PFSK-1 (cell line): ENCODE measurements around the gene S100A11.

Experiments used
- FOXP2 ChIP-seq: optimal IDR thresholded peaks from 2 replicates; pipeline ENCODE3; 2011; ENCODE audit warnings: borderline replicate concordance, control low read depth, inconsistent platforms; ENCODE audit not compliant: insufficient read depth; ENCODE audit errors: extremely low read length, extremely low read depth
- POLR2AphosphoS5 ChIP-seq: IDR thresholded peaks from 2 replicates; pipeline ENCODE4 v1.6.1; 2012; ENCODE audit warnings: low read depth, mild to moderate bottlenecking, control low read depth, low read length, moderate library complexity
- SIN3A ChIP-seq: IDR thresholded peaks from 2 replicates; pipeline ENCODE4 v1.6.1; 2012; ENCODE audit warnings: mild to moderate bottlenecking, low read length, moderate library complexity, borderline replicate concordance; ENCODE audit not compliant: insufficient read depth
- TAF1 ChIP-seq: IDR thresholded peaks from 2 replicates; pipeline ENCODE4 v1.6.1; 2012; ENCODE audit warnings: low read length, control low read depth, borderline replicate concordance; ENCODE audit not compliant: insufficient read depth
- TF ChIP-seq, protein P1 (sequence below), 2 experiments: IDR thresholded peaks; 2 replicates each; pipeline versions ENCODE4 v1.6.1 to v1.8.0; 2011 to 2012; ENCODE audit warnings: low read depth in 2 of 2, low read length in 2 of 2, control low read depth in 1 of 2, inconsistent platforms in 1 of 2, mild to moderate bottlenecking in 1 of 2, moderate library complexity in 1 of 2; ENCODE audit not compliant: insufficient read depth in 1 of 2

The S100A11 gene

DNA sequence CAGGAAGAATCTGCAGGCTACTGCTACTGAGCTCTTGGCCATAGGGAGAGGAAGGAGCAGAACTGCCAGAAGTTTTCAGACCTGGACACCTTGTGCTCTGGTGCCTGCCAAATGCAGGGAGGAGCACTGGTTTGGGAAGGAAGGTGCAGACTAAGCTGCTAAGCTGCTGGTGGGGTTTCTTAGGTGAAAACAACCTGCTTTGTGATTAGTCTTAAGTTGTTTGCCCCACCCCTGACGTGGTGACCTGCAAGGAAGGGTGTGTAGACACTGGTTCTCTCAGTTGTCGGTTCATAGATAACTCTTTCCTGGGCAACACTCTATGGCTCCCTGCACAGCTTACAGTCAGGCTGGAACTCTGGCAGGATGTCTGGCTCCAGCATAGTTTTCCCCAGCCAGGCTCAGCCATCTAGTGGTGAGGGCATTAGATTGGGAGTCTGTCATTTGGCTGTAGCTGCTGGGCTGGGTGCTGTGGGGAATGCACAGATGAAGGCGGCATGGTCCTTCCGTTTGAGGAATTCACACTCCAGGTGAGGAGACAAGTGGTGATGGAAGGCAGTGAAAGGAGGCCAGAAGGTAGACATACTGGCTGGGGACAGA, 32.9 kb downstream of the S100A11 start:
- TF ChIP-seq POLR2AphosphoS5 (no peak), TAF1 (no peak), SIN3A (no peak), FOXP2 (no peak)
- TF ChIP-seq, protein P1, sequence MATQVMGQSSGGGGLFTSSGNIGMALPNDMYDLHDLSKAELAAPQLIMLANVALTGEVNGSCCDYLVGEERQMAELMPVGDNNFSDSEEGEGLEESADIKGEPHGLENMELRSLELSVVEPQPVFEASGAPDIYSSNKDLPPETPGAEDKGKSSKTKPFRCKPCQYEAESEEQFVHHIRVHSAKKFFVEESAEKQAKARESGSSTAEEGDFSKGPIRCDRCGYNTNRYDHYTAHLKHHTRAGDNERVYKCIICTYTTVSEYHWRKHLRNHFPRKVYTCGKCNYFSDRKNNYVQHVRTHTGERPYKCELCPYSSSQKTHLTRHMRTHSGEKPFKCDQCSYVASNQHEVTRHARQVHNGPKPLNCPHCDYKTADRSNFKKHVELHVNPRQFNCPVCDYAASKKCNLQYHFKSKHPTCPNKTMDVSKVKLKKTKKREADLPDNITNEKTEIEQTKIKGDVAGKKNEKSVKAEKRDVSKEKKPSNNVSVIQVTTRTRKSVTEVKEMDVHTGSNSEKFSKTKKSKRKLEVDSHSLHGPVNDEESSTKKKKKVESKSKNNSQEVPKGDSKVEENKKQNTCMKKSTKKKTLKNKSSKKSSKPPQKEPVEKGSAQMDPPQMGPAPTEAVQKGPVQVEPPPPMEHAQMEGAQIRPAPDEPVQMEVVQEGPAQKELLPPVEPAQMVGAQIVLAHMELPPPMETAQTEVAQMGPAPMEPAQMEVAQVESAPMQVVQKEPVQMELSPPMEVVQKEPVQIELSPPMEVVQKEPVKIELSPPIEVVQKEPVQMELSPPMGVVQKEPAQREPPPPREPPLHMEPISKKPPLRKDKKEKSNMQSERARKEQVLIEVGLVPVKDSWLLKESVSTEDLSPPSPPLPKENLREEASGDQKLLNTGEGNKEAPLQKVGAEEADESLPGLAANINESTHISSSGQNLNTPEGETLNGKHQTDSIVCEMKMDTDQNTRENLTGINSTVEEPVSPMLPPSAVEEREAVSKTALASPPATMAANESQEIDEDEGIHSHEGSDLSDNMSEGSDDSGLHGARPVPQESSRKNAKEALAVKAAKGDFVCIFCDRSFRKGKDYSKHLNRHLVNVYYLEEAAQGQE (IDR thresholded peaks at IDR 0.05; ENCODE audit: insufficient read depth in 1 of 2, low read depth in 2 of 2, low read length in 2 of 2) = no peak

DNA sequence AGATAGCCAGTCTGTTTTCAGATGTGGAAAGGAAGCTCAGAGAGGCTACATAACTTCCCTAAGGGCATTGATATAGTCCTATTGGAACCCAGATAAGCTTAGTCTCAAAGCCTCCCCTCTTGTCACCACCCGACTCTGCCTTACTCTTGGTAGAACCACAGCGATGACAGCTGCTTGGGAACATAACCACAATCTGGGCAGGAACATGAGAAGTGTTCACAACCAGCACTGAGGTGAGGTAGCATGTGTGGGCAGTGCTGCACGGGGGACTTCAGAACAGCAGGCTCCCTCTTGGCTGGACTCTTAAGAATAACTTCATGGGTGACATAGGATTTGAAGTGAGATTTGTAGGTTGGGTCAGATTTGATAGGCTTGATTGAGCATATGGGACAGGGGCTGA, 33.8 kb downstream of the S100A11 start:
- TF ChIP-seq, protein P1 (IDR thresholded peaks at IDR 0.05; ENCODE audit: insufficient read depth in 1 of 2, low read depth in 2 of 2, low read length in 2 of 2) = no peak
- TF ChIP-seq FOXP2 = no peak
- no peak for TF ChIP-seq SIN3A
- TF ChIP-seq POLR2AphosphoS5 = no peak
- TF ChIP-seq TAF1 = no peak

DNA sequence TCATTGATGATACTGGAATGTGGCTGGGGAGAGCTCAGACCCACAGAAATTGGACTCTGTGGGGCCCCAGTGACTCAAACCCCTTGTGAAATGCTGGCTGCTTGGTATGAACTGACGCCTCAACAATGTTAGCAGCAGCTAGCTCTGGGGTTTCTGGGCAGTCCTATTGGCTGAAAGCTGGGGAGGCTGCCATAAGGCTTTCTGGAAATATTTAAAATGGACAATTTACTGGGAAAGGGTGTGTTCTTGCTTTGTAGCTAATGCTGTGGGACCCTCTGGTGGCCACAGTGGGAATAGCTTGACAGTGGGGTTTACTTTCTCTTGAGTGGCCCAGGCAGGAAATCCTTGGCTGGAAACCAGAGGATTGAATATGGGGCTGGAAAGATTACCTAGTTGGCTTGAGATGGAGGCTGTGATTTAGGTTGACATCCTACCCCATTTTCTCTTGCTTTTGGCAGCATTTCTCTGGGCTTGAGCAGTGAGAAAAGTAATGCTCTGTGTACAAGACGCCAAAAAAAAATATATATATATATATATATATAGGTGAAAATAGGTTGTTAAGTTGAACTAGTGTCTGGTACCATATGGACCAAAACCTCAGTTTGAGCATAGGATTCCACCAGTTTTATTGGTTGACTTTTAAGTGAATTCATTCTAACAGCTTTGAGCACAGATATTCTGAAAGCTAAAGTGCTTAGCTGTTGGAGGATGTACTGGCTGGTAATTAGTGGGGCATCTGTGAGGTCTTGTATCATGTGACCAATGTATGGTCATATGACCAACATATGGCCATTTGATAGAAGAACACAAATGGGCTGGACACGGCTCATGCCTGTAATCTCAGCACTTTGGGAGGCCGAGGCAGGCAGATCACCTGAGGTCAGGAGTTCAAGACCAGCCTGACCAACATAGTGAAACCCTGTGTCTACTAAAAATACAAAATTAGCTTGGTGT, 34.9 kb downstream of the S100A11 start:
- TF ChIP-seq TAF1 (no peak), POLR2AphosphoS5 (no peak), FOXP2 (no peak), SIN3A (no peak)
- TF ChIP-seq, protein P1 (IDR thresholded peaks at IDR 0.05; ENCODE audit: insufficient read depth in 1 of 2, low read depth in 2 of 2, low read length in 2 of 2) = no peak

DNA sequence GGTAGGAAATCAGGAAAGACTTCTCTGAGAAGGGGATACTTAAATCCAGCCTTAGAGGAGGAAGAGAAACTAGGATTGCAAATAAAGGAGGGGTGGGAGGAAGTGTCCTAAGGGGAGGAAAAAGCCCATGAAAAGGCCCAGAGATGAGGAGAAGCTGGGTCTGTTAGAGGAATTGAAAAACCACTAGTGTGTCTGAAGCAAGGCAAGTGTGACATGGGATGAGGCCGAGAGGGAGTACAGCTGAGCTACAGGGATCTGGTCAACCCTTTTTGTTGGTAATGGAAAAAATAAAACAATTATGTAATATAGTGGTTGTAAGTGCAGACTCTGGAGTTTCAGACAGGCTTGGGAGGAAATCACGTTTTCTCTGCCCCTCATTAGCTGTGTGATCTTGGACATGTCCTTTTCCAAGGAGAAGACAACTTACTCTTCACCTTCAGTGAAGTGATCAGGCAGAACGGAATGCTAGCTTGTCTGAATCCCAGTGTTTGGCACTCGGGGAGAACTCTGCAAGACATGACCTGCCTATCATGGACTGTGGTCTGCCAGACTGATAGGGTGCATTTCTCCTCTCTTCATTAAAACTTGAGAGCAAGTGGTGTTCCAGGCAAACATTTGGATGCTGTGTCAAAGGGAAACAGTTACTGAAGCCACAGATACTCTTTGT, 35.7 kb downstream of the S100A11 start:
- TF ChIP-seq FOXP2 (no peak), SIN3A (no peak), TAF1 (no peak)
- TF ChIP-seq, protein P1 (IDR thresholded peaks at IDR 0.05; ENCODE audit: insufficient read depth in 1 of 2, low read depth in 2 of 2, low read length in 2 of 2) = no peak
